Neural cell (in vitro differentiated cells): ENCODE data around the gene NISCH. TPM values are rescaled to one million over a fixed set of nuclear protein-coding genes. Genes with fewer than 3 reads are reported as not detected.

ENCODE experiments used
- H2AFZ ChIP-seq: fragments of 200-600, 300-800 bp; sonication (generic), shearing (Covaris generic); 2 replicates; pipeline ENCODE4 v1.6.0; 2014; ENCODE audit warnings: low read depth, mild to moderate bottlenecking, antibody characterized with exemption, low read length, moderate library complexity
- H3F3A ChIP-seq: fragments of 200-600 bp; shearing (Covaris generic); 2 replicates; pipeline ENCODE4 v1.6.1; 2016; ENCODE audit warnings: mild to moderate bottlenecking, moderate library complexity, mixed read lengths, antibody characterized with exemption, low read length; ENCODE audit not compliant: insufficient read depth, poor library complexity, severe bottlenecking
- H3K27ac ChIP-seq: fragments of 200-600, 300-800 bp; sonication (generic), shearing (Covaris generic); 2 replicates; pipeline ENCODE4 v1.5.1; 2014; ENCODE audit warnings: mild to moderate bottlenecking, low read length, moderate library complexity
- H3K27me3 ChIP-seq: fragments of 300-800, 200-600 bp; sonication (generic), shearing (Covaris generic); 2 replicates; pipeline ENCODE4 v1.6.0; 2014; ENCODE audit warnings: mild to moderate bottlenecking, low read depth, low read length, moderate library complexity; ENCODE audit not compliant: insufficient read depth
- H3K36me3 ChIP-seq: fragments of 300-800, 200-600 bp; sonication (generic), shearing (Covaris generic); 2 replicates; pipeline ENCODE4 v1.5.1; 2014; ENCODE audit warnings: mild to moderate bottlenecking, antibody characterized with exemption, low read length, moderate library complexity; ENCODE audit not compliant: insufficient read depth
- H3K4me2 ChIP-seq: fragments of 300-800, 200-600 bp; sonication (generic), shearing (Covaris generic); 2 replicates; pipeline ENCODE4 v1.6.0; 2014; ENCODE audit warnings: mild to moderate bottlenecking, low read length
- H3K4me3 ChIP-seq: fragments of 300-800, 200-600 bp; sonication (generic), shearing (Covaris generic); 2 replicates; pipeline ENCODE4 v1.5.1; 2014; ENCODE audit warnings: mild to moderate bottlenecking, low read length, moderate library complexity
- H3K79me2 ChIP-seq: fragments of 200-600 bp; shearing (Covaris generic); replicated peaks from 2 replicates; pipeline ENCODE4 v1.6.0; 2014; ENCODE audit warnings: mild to moderate bottlenecking, low read length, moderate library complexity; ENCODE audit not compliant: insufficient read depth
- H3K9ac ChIP-seq: fragments of 300-800, 200-600 bp; sonication (generic), shearing (Covaris generic); 2 replicates; pipeline ENCODE4 v1.6.1; 2016; ENCODE audit warnings: mild to moderate bottlenecking, low read length, mixed read lengths
- H3K9me2 ChIP-seq: fragments of 200-600 bp; shearing (Covaris generic); 2 replicates; pipeline ENCODE4 v1.6.1; 2016; ENCODE audit warnings: mild to moderate bottlenecking, low read length, mixed read lengths; ENCODE audit not compliant: insufficient read depth
- H3K9me3 ChIP-seq: fragments of 200-600, 300-800 bp; sonication (generic), shearing (Covaris generic); 2 replicates; pipeline ENCODE4 v1.6.1; 2016; ENCODE audit warnings: mild to moderate bottlenecking, mixed run types, low read length, moderate library complexity, mixed read lengths
- H4K20me1 ChIP-seq: fragments of 200-600 bp; shearing (Covaris generic); 2 replicates; pipeline ENCODE4 v1.6.1; 2016; ENCODE audit warnings: mild to moderate bottlenecking, mixed run types; ENCODE audit not compliant: insufficient read depth
- EP300 ChIP-seq: fragments of 450-650 bp; conservative IDR thresholded peaks from 2 replicates; pipeline ENCODE4 v1.6.1; 2014; ENCODE audit warnings: antibody characterized with exemption, mild to moderate bottlenecking, moderate library complexity; ENCODE audit not compliant: poor library complexity, severe bottlenecking
- EZH2 ChIP-seq: fragments of 200-600, 300-800 bp; shearing (Covaris generic), sonication (generic); IDR thresholded peaks from 2 replicates; pipeline ENCODE4 v1.6.1; 2014; ENCODE audit warnings: antibody characterized with exemption, low read length, borderline replicate concordance, mild to moderate bottlenecking; ENCODE audit not compliant: insufficient read depth, poor library complexity, severe bottlenecking
- MXI1 ChIP-seq: fragments of 450-650 bp; conservative IDR thresholded peaks from 2 replicates; pipeline ENCODE4 v1.6.1; 2014; ENCODE audit warnings: antibody characterized with exemption, mild to moderate bottlenecking; ENCODE audit not compliant: poor library complexity, severe bottlenecking
- POLR2AphosphoS5 ChIP-seq: IDR thresholded peaks from 2 replicates; pipeline ENCODE4 v1.6.1; 2012
- RAD21 ChIP-seq: fragments of 450-650 bp; conservative IDR thresholded peaks from 2 replicates; pipeline ENCODE4 v1.6.1; 2014; ENCODE audit warnings: antibody characterized with exemption, mild to moderate bottlenecking, moderate library complexity
- SMC3 ChIP-seq: fragments of 450-650 bp; conservative IDR thresholded peaks from 2 replicates; pipeline ENCODE4 v1.6.1; 2014; ENCODE audit warnings: antibody characterized with exemption, mild to moderate bottlenecking, moderate library complexity; ENCODE audit not compliant: poor library complexity
- TAF1 ChIP-seq: IDR thresholded peaks from 2 replicates; pipeline ENCODE4 v1.6.1; 2012; ENCODE audit warnings: low read depth
- polyA plus RNA-seq: library from polyadenylated mRNA; depleted of rRNA; stranded (reverse); fragments of >200 nt; gene quantifications from 2 replicates; pipeline ENCODE4 v1.2.3, GENCODE V29; 2014
- TF ChIP-seq, protein P1 (sequence below): fragments of 450-650 bp; IDR thresholded peaks from 2 replicates; pipeline ENCODE4 v1.5.1; 2014; ENCODE audit warnings: antibody characterized with exemption, mild to moderate bottlenecking, moderate library complexity; ENCODE audit not compliant: poor library complexity, severe bottlenecking
- TF ChIP-seq, protein P2 (sequence below): IDR thresholded peaks from 2 replicates; pipeline ENCODE4 v1.6.1; 2012; ENCODE audit warnings: borderline replicate concordance

The NISCH gene
- polyA plus RNA-seq, 1 donor from 2014 or later: 88.9 TPM

DNA sequence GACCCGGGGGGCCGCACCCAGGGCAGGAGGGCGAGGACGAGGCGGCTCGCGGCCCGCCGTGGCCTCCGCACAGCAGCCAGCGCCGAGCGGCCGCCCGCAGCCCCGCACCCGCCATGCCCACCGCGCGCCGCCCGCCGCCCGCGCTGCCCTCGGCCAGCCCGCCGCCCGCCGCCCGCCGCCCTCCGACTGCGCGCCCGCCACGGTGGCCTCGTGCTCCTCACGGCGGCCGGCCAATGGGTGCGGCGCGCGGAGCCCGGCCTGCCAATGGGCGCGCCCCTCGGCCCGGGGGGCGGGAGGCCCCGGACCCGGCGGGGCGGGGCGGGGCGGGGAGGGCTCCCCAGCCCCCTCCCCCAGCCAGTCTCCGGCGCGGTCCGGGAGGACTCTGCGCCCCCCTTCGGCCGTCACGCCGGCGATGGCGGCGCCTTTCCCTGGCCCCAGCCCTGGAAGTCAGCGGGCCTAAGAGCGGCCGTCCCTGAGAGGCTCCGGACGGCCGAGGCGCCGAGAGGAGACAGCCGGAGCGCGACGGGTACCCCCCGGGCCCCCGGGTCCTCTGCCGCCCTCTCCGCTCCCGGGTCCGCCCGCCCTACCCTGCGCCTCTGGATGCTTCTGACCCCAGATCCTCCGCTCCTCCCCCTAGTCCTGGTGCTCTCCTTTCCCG lies 78.3 kb downstream of the NISCH start, which contains the start of gene NT5DC2:
Gene NT5DC2 (minus strand): TSS at position 235 of the 658 bp plus-strand sequence. CDS start 120 bp downstream, at position 115.
- Histone ChIP-seq H3K27ac (no peak within 1 kb of the TSS), H4K20me1 (no peaks in the 10 kb centered on the region), H3K9me3 (no peaks in the 10 kb centered on the region), H3K36me3 (no peaks in the 10 kb centered on the region), H3K4me2 (peak within 1 kb of the TSS; percentile 19), H3F3A (no peaks in the 10 kb centered on the region), H3K9ac (peak within 1 kb of the TSS; percentile 66), H2AFZ (peak within 1 kb of the TSS; percentile 8), H3K27me3 (peaks cover 7% of the 10 kb centered on the region), H3K9me2 (no peaks in the 10 kb centered on the region), H3K4me3 (peak within 1 kb of the TSS; percentile 76), H3K79me2 (peaks cover 17% of the 10 kb centered on the region)
- TF ChIP-seq, protein P1, sequence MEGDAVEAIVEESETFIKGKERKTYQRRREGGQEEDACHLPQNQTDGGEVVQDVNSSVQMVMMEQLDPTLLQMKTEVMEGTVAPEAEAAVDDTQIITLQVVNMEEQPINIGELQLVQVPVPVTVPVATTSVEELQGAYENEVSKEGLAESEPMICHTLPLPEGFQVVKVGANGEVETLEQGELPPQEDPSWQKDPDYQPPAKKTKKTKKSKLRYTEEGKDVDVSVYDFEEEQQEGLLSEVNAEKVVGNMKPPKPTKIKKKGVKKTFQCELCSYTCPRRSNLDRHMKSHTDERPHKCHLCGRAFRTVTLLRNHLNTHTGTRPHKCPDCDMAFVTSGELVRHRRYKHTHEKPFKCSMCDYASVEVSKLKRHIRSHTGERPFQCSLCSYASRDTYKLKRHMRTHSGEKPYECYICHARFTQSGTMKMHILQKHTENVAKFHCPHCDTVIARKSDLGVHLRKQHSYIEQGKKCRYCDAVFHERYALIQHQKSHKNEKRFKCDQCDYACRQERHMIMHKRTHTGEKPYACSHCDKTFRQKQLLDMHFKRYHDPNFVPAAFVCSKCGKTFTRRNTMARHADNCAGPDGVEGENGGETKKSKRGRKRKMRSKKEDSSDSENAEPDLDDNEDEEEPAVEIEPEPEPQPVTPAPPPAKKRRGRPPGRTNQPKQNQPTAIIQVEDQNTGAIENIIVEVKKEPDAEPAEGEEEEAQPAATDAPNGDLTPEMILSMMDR: no peak
- TF ChIP-seq, protein P2, sequence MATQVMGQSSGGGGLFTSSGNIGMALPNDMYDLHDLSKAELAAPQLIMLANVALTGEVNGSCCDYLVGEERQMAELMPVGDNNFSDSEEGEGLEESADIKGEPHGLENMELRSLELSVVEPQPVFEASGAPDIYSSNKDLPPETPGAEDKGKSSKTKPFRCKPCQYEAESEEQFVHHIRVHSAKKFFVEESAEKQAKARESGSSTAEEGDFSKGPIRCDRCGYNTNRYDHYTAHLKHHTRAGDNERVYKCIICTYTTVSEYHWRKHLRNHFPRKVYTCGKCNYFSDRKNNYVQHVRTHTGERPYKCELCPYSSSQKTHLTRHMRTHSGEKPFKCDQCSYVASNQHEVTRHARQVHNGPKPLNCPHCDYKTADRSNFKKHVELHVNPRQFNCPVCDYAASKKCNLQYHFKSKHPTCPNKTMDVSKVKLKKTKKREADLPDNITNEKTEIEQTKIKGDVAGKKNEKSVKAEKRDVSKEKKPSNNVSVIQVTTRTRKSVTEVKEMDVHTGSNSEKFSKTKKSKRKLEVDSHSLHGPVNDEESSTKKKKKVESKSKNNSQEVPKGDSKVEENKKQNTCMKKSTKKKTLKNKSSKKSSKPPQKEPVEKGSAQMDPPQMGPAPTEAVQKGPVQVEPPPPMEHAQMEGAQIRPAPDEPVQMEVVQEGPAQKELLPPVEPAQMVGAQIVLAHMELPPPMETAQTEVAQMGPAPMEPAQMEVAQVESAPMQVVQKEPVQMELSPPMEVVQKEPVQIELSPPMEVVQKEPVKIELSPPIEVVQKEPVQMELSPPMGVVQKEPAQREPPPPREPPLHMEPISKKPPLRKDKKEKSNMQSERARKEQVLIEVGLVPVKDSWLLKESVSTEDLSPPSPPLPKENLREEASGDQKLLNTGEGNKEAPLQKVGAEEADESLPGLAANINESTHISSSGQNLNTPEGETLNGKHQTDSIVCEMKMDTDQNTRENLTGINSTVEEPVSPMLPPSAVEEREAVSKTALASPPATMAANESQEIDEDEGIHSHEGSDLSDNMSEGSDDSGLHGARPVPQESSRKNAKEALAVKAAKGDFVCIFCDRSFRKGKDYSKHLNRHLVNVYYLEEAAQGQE: no peak
- TF ChIP-seq RAD21 (no peak), POLR2AphosphoS5 (no peak), MXI1 (no peak)

DNA sequence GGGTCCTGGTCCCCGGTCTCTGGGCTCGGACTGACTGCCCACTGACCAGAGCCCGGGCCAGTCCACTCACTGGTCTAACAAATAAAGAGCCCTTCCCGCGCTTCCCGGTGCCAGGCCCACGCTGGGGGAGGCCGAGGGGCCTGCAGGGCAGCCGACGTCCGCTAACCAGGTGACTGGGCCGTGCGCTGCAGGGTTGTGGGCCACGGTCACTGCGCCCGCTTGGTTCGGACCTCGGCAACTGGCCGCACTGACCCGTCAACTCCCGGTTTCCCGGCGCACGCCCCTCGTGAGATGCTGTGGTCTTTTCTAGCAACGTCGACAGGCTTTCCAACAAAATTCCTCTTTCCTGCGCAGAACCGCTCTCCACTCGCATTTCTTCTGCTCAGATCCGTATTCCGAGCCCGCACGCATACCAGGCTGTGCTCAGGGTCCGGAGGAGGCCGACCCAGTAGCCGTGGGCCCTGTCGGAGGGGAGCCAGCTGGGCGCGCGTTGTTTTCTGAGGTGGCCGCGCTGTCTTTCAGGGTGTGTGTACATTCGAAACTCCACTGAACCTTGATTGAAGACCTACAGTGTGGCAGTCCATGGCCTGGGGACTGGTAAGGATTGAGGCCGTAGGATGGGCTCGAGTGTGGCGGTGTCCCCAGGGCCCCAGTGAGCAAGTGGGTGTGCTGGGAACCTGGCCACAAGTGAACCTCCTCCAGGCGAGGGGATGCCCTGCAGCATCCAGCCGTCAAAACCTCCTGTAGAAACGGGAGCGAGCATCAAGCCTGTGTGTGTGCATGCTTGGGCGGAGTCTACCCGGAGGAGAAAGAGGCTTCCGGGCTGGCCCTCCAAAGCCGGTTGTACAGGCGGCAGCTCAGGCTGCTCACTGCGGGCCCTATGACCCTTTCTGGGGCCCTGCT lies 79.1 kb downstream of the NISCH start:
- Histone ChIP-seq H3K9me2 (no peaks in the 10 kb centered on the region), H3K9me3 (no peaks in the 10 kb centered on the region), H3K4me2 (no peak overlapping the region), H3K27ac (no peak overlapping the region), H3K9ac (peak overlapping the region; percentile 47), H3F3A (no peaks in the 10 kb centered on the region), H3K36me3 (no peaks in the 10 kb centered on the region), H4K20me1 (no peaks in the 10 kb centered on the region), H3K27me3 (peaks cover 7% of the 10 kb centered on the region), H3K79me2 (peaks cover 20% of the 10 kb centered on the region), H3K4me3 (peak overlapping the region; percentile 58), H2AFZ (no peak overlapping the region)
- TF ChIP-seq, protein P1: no peak
- TF ChIP-seq, protein P2: no peak
- TF ChIP-seq MXI1 (no peak), POLR2AphosphoS5 (no peak), SMC3 (no peak), EP300 (no peak), EZH2 (no peak), RAD21 (no peak), TAF1 (no peak)
